Parathyroid adenoma (tissue), 2 donors: ENCODE measurements around the gene TBC1D7.
A peak's percentile ranks its signal among the peaks of the same experiment; 100 is the strongest.

Experiments
- H2AFZ ChIP-seq: fragments of 300-600 bp; sonication (generic); one replicate; pipeline ENCODE4 v1.7.0; 2017; ENCODE audit warnings: antibody characterized with exemption, mild to moderate bottlenecking
- H3K27ac ChIP-seq: fragments of 300-600 bp; sonication (generic); one replicate; pipeline ENCODE4 v1.7.0; 2017
- H3K27me3 ChIP-seq: fragments of 300-600 bp; sonication (generic); one replicate; pipeline ENCODE4 v1.7.0; 2017; ENCODE audit warnings: low read length; ENCODE audit not compliant: control insufficient read depth, insufficient read depth
- H3K36me3 ChIP-seq: fragments of 300-600 bp; sonication (generic); one replicate; pipeline ENCODE4 v1.7.0; 2017; ENCODE audit warnings: low read length; ENCODE audit not compliant: control insufficient read depth, insufficient read depth
- H3K4me1 ChIP-seq: fragments of 300-600 bp; sonication (generic); one replicate; pipeline ENCODE4 v1.7.0; 2017; ENCODE audit warnings: control low read depth
- H3K4me2 ChIP-seq: fragments of 300-600 bp; sonication (generic); one replicate; pipeline ENCODE4 v1.7.0; 2017; ENCODE audit warnings: low read length
- H3K4me3 ChIP-seq: fragments of 300-600 bp; sonication (generic); one replicate; pipeline ENCODE4 v1.7.0; 2017; ENCODE audit warnings: low read depth, low read length
- H3K79me2 ChIP-seq: fragments of 300-600 bp; sonication (generic); one replicate; pipeline ENCODE4 v1.7.0; 2017; ENCODE audit warnings: control low read depth
- H3K9ac ChIP-seq: fragments of 300-600 bp; sonication (generic); one replicate; pipeline ENCODE4 v1.7.0; 2017; ENCODE audit warnings: mild to moderate bottlenecking
- H3K9me3 ChIP-seq: fragments of 300-600 bp; sonication (generic); one replicate; pipeline ENCODE4 v1.7.0; 2017; ENCODE audit warnings: low read length; ENCODE audit not compliant: control insufficient read depth
- TF ChIP-seq, protein P1 (sequence below): fragments of 300-600 bp; sonication (generic); IDR thresholded peaks from one replicate; pipeline ENCODE4 v1.7.0; 2017; ENCODE audit warnings: antibody characterized with exemption, mild to moderate bottlenecking
- donor health status: primary hyperparathyroidism.

The TBC1D7 gene

DNA sequence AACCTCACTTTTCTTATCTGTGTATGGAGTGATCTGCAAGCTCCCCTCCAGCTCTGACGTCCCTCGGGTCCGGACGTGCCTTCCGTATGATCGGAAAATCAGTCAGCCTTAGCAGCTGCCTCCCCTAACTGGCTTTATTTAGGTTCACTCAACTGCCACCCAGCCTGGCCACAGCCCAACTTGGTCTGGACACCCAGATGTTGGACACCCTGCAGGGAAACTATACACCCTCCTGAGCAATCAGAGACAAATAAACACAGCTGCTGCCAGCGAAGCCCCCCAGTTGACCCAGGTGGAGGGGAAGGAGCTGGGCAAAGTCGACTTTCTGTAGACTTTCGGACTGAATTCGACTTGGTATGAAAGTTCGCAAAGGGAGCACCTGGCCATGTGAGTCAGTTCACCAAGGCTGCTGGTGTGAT is 28.9 kb downstream of the TBC1D7 start:
- TF ChIP-seq, protein P1, sequence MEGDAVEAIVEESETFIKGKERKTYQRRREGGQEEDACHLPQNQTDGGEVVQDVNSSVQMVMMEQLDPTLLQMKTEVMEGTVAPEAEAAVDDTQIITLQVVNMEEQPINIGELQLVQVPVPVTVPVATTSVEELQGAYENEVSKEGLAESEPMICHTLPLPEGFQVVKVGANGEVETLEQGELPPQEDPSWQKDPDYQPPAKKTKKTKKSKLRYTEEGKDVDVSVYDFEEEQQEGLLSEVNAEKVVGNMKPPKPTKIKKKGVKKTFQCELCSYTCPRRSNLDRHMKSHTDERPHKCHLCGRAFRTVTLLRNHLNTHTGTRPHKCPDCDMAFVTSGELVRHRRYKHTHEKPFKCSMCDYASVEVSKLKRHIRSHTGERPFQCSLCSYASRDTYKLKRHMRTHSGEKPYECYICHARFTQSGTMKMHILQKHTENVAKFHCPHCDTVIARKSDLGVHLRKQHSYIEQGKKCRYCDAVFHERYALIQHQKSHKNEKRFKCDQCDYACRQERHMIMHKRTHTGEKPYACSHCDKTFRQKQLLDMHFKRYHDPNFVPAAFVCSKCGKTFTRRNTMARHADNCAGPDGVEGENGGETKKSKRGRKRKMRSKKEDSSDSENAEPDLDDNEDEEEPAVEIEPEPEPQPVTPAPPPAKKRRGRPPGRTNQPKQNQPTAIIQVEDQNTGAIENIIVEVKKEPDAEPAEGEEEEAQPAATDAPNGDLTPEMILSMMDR: no peak
- no peaks in the 10 kb centered on the region for H3K36me3 ChIP-seq
- no peak overlapping the region for H3K4me3 ChIP-seq
- no peaks in the 10 kb centered on the region for H3K9me3 ChIP-seq
- H3K27ac ChIP-seq: no peak overlapping the region
- H3K4me1 ChIP-seq: peaks cover 6% of the 10 kb centered on the region
- H3K79me2 ChIP-seq: no peaks in the 10 kb centered on the region
- H3K27me3 ChIP-seq: no peaks in the 10 kb centered on the region
- no peak overlapping the region for H3K9ac ChIP-seq
- no peak overlapping the region for H2AFZ ChIP-seq
- no peak overlapping the region for H3K4me2 ChIP-seq

DNA sequence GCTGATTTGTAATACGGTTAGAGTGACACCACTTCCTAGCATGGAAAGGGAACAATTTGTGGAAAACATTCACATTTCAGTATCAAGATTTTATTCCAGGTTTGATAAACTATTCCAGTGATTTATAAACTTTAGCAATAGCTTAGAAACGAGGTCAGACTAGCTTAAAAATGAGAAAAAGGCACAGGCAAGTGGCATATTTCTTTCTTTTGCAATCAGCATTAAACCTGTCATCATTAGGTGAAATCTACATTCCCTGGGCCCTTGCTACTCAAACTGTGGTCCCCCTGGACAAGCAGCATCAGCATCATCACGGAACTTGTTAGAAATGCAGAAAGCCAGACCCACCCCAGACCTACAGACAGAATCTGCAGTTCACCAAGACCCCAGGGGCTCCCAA is 29.9 kb downstream of the TBC1D7 start:
- no peak overlapping the region for H3K9ac ChIP-seq
- H3K27ac ChIP-seq: no peak overlapping the region
- H3K4me2 ChIP-seq: no peak overlapping the region
- no peaks in the 10 kb centered on the region for H3K79me2 ChIP-seq
- no peak overlapping the region for H3K4me3 ChIP-seq
- H3K27me3 ChIP-seq: no peaks in the 10 kb centered on the region
- H3K36me3 ChIP-seq: no peaks in the 10 kb centered on the region
- no peak overlapping the region for H2AFZ ChIP-seq
- TF ChIP-seq, protein P1: no peak
- H3K9me3 ChIP-seq: no peaks in the 10 kb centered on the region
- peaks cover 6% of the 10 kb centered on the region for H3K4me1 ChIP-seq

DNA sequence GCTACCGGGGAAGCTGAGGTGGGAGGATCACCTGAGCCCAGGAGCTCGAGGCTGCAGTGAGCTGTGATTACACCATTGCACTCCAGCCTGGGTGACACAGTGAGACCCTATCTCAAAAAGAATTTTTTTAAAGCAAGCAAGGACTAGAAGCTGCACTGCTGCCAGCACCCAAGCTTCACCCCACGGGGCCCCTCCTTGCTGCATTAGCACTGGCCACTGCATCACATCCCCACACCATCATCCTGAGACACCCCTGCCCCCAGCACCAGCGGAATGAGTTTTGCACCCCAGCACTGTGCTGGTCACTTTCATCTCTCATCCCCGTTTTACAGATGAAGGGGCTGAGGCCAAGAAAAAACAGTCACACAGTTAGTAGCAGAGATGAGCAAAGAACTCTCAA is 30.9 kb downstream of the TBC1D7 start:
- H3K4me1 ChIP-seq: peaks cover 6% of the 10 kb centered on the region
- H3K27me3 ChIP-seq: no peaks in the 10 kb centered on the region
- H3K4me3 ChIP-seq: no peak overlapping the region
- no peak overlapping the region for H3K9ac ChIP-seq
- TF ChIP-seq, protein P1: no peak
- H3K36me3 ChIP-seq: no peaks in the 10 kb centered on the region
- H3K4me2 ChIP-seq: no peak overlapping the region
- H2AFZ ChIP-seq: no peak overlapping the region
- no peaks in the 10 kb centered on the region for H3K79me2 ChIP-seq
- H3K27ac ChIP-seq: no peak overlapping the region
- H3K9me3 ChIP-seq: no peaks in the 10 kb centered on the region

DNA sequence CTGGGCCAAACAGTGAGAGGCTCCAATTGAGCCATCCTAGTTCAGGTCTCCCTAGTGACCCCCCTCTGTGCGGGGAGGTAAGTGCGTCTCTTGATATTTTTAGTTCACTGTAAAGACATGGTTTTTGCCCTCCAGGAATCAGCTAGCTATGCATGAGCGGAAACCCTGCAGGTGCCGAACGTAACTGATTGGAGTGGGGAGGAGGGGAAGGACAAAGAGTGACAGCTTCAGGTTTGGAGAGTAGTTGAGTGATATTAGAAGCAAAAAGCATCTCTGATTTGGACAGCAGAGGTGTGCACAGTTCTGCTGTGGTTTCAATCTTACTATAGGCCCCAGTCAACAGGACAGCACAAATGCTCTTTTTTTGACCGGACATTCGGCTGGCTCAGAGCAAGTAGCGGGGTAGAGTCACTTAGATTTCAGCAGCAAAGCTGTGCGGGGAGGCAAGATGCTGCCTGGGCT is 31.8 kb downstream of the TBC1D7 start:
- peak overlapping the region; percentile 33 for H2AFZ ChIP-seq
- no peak overlapping the region for H3K27ac ChIP-seq
- TF ChIP-seq, protein P1: peak; percentile 35
- no peaks in the 10 kb centered on the region for H3K27me3 ChIP-seq
- no peak overlapping the region for H3K4me3 ChIP-seq
- H3K9me3 ChIP-seq: no peaks in the 10 kb centered on the region
- H3K36me3 ChIP-seq: no peaks in the 10 kb centered on the region
- no peak overlapping the region for H3K9ac ChIP-seq
- H3K4me2 ChIP-seq: peak overlapping the region; percentile 3
- H3K79me2 ChIP-seq: no peaks in the 10 kb centered on the region
- peaks cover 6% of the 10 kb centered on the region for H3K4me1 ChIP-seq

DNA sequence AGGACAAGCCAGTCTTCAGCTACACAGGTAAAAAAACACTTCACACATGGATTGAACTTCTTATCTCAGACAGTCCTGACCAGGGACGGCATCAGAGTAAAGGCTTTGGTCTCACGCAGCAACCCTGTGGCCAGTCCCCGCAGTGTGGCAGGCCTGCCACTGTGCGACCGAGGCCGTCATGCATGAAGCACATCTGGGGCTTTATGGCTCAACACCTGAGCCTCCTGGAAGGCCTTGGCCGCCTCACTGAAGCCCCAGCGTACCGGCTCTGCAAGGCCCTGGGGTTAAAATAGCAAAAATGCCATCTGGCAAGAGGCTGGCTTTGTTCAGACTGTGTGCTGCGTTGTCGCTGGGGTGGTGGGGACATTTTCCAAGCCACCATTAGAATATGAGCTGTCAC is 32.8 kb downstream of the TBC1D7 start:
- TF ChIP-seq, protein P1: no peak
- no peaks in the 10 kb centered on the region for H3K27me3 ChIP-seq
- H2AFZ ChIP-seq: no peak overlapping the region
- H3K4me3 ChIP-seq: no peak overlapping the region
- H3K9me3 ChIP-seq: no peaks in the 10 kb centered on the region
- H3K4me1 ChIP-seq: peaks cover 6% of the 10 kb centered on the region
- H3K27ac ChIP-seq: no peak overlapping the region
- no peaks in the 10 kb centered on the region for H3K79me2 ChIP-seq
- no peaks in the 10 kb centered on the region for H3K36me3 ChIP-seq
- H3K4me2 ChIP-seq: no peak overlapping the region
- no peak overlapping the region for H3K9ac ChIP-seq
